ENCODE results near the gene KDM4E. TPM values are rescaled to one million over a fixed set of nuclear protein-coding genes. Genes with fewer than 3 reads are reported as not detected.
"Not testable (repeated sequence)": the region's sequence is repeated elsewhere in the genome, so short reads cannot be mapped to it uniquely, and the experiment has no call there.

KDM4E gene
- not detected for total RNA-seq

GRCh38 chr11:95024958-95025357 is at the start of gene KDM4E:
TSS of gene KDM4E (plus strand) at chr11:95025258. CDS start at chr11:95025558, 300 bp downstream.
- no peak for DNase-seq (ENCODE audit: low spot score)

DNA sequence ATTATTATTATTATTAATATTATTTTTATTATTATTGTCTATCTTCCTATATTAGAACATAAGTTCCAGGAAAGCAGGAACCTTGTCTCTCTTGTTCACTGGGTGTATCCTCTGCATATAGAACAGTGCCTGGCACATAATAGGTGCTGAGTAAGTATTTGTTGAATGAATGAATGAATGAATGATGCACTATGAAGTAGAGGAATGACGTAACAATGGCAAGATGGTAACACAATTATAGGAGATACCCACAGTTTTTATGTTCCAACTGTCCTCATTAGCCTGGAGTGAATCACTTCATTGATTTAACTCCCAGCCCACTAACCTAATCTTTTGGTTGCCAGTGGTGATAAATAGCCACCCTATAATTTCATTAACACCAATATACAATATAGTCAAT is 49.5 kb upstream of the KDM4E start:
- no peak for DNase-seq (ENCODE audit: low spot score)

DNA sequence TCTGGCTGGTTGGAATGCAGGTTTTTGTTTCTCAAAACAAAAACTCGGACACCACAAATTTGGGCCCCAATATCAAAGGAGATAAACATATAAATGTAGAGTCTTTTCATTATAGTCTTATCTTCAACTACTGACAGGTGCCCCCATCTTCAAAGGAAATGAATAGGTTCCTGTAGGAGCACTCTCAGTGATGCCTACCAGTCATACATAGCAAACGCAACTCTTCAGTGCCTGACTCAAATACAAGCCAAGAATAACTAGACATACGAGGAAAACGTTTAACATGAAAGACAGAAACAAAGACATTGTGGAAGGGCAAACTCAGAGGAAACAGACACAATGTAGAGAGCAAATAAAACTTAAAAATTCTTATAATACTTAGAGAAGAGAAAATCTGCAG is 37.7 kb upstream of the KDM4E start:
- no peak for DNase-seq (ENCODE audit: low spot score)

DNA sequence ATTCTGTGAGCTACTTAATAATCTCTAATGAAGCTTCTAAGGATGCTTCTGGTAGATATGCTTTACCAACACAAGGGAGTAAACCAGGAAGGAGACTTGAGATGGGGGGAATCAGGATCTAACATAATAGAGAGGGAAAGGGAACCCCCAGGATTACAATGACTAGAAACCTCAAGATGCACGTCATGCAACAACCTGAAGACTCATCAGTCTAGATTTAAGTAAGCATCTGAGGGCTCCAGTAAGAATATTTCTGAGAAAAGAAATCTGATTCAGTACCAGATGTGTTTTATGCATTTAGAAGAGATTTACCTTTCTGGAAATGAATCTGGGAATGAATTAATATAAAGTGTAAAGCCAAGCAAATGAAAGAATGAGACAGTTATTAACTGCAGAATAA is 36.3 kb upstream of the KDM4E start:
- no peak for DNase-seq (ENCODE audit: low spot score)

DNA sequence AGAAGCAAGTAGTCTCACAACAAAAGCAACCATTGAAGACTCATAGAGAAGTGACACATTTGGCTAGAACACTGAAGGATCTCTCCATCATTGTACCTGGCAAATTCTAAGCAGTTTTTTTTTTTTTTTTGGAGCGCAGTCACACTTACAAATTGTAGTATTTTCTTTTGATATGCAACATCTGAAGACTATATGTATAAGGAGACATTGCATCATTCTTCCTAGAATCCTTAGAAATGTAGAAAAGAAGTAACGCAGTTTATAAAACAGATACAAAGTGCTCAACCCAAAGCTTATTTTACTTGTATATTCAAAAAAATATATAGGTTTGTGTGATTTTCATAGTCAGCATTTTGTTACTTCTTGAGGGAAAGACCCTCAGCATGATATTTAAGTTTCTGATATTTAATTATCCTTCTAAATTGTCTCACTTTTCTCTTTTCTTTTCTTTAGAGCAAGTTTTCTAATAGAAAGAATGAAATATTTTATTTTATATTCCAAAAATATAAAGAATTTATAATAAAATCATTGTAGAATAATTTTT is 31.6 kb upstream of the KDM4E start:
- DNase-seq (ENCODE audit: low spot score): no peak

DNA sequence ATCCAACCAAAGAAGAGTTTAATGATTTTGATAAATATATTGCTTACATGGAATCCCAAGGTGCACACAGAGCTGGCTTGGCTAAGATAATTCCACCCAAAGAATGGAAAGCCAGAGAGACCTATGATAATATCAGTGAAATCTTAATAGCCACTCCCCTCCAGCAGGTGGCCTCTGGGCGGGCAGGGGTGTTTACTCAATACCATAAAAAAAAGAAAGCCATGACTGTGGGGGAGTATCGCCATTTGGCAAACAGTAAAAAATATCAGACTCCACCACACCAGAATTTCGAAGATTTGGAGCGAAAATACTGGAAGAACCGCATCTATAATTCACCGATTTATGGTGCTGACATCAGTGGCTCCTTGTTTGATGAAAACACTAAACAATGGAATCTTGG is 27.6 kb upstream of the KDM4E start:
- no peak for DNase-seq (ENCODE audit: low spot score)

- DNase-seq (ENCODE audit: low spot score): no peak
Observed at GRCh38 chr11:94998285-94998684, 26.8 kb upstream of the KDM4E start.

GRCh38 chr11:95003716-95004115 is 21.3 kb upstream of the KDM4E start:
- DNase-seq (ENCODE audit: low spot score): no peak

DNA sequence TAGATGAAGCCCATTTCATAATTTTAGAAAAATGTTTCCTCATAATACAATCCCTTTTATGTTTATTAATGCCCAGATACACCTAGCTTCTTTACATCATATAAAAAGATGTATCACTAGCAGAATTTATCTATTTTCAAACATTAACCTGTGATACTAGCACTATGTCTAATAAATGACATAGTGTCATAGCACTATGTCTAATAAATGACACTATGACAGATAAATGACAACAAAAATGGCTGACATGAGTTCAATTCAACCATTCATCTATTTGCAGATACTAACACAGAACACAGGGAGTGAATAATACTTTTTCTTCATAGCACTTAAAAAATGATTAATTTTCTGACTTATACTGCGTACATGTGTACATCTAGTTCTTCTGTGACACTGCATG is 19.4 kb upstream of the KDM4E start:
- no peak for DNase-seq (ENCODE audit: low spot score)

GRCh38 chr11:95011376-95011775 is 13.7 kb upstream of the KDM4E start:
- DNase-seq (ENCODE audit: low spot score): no peak

GRCh38 chr11:95014184-95014821 is 10.8 kb upstream of the KDM4E start:
- DNase-seq (ENCODE audit: low spot score): no peak

- DNase-seq (ENCODE audit: low spot score): no peak
Observed at GRCh38 chr11:95016139-95016538, 8.9 kb upstream of the KDM4E start.

DNA sequence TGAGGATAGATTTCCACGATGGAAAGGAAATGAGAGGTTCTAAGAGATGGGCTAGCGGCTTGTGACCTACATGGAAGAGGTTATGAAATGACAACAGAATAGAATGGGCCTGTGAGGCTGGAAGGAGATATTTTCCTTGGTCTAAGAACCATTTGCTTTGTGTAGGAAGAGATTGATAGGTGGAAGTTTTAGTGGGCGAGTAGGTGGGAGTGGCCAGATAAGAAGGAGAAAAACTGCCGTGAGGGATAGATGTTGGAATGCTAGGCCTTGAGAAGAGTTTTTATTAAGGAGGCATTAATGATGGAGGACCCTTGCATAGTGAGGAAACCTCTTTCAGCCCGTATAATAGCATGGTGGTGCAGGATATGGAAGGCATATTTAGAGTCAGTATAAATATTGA is 3.6 kb upstream of the KDM4E start:
- not testable (repeated sequence) for DNase-seq (ENCODE audit: low spot score)

DNA sequence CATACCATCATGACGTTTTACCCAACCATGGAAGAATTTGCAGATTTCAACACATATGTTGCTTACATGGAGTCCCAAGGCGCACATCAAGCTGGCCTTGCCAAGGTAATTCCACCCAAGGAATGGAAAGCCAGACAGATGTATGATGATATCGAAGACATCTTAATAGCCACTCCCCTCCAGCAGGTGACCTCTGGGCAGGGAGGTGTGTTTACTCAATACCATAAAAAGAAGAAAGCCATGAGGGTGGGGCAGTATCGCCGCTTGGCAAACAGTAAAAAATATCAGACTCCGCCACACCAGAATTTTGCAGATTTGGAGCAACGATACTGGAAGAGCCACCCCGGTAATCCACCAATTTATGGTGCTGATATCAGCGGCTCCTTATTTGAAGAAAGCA is 536 bp downstream of the KDM4E start:
- DNase-seq (ENCODE audit: low spot score): not testable (repeated sequence)

GRCh38 chr11:95028357-95028756 is 3.3 kb downstream of the KDM4E start:
- DNase-seq (ENCODE audit: low spot score): no peak

DNA sequence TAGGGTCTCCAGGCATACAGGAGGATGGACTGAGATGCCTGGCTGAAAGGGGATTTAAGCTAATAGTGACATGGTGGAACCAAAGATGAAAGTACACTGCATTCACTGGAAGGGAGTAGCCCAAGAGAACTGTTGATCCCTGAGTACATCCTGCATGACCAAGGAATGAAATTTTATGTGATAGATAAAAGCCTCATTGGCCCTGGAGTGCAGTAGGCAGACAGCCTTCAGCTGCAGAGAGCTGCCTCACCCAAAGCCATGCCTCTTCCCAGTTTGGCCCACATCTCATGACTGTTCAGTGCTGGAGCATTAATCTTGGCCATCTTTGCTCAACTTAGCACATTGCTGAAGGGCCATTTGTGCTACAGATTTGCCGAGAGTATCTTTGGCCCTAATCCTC is 8.0 kb downstream of the KDM4E start:
- DNase-seq (ENCODE audit: low spot score): no peak

DNA sequence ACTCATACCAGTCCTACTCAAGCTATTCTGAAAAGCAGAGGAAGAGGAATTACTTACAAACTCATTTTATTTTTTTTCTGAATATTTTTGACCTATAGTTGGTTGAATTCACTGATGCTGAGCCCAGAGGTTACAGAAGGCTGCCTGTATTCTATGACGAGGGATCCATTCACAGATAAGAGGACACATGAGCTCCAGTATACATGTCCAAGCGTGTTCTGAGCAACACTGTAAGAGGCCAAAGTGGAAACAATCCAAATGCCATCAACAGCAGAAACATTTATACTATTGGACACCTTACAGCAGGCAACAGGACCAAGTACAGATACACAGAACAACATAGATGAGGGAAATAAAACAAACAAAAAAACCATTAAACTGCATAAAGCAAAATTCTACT is 10.3 kb downstream of the KDM4E start:
- DNase-seq (ENCODE audit: low spot score): no peak

- DNase-seq (ENCODE audit: low spot score): not testable (repeated sequence)
Observed at GRCh38 chr11:95037356-95038035, 12.4 kb downstream of the KDM4E start.

DNA sequence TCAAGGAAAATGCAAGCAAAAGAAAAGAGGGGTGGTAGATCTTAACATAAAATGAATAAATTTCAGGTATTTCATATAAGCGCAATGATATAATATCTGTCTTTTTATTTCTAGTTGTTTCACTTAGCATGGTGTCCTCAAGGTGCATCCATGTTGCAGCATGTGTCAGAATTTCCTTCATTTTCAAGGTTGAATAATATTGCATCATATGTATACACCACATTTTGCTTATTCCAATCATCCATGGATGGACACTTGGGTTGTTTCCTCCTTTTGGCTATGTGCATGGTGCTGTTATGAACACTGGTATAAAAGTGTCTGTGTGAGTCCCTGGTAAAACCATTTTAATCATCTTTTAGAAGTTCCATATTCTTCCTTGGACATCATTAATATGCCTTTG is 17.2 kb downstream of the KDM4E start:
- no peak for DNase-seq (ENCODE audit: low spot score)

DNA sequence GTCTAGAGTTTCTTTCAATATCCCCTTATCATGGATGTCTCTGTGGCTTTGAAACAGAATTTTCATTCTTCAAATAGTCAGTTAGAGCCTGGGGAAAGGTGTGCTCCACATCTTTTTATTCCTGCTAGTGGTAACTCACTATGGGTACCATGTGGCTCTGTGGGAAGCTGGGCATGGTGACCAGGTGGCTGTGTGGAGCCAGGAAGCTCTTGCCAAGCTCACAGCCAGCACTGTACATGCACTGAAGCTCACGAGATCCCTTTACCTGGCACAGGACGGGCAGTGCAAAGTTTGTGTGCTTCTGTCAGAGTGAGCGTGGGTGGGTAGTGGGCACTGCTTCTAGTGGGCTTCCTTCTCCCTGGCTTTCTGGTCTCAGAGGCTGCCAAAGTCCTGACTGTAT is 17.8 kb downstream of the KDM4E start:
- no peak for DNase-seq (ENCODE audit: low spot score)

DNA sequence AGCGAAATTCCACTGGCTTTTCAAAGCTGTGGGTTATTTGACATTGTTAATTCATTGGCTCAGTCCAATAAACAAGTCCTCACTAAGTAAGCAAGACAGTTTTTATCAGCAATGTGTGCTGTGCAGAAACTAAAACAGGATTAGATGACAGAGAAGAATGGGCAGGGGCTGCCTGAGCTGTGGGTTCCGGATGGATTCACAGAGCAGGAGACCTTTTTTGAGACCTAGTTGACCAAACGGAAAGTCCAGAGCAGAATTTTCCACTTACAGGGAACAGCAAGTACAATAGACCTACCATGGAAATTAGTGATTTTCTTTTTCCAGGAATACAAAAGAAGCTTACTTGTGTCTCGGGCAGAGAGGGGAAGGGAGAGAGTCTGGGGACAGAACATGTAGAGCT is 19.0 kb downstream of the KDM4E start:
- DNase-seq (ENCODE audit: low spot score): no peak

DNA sequence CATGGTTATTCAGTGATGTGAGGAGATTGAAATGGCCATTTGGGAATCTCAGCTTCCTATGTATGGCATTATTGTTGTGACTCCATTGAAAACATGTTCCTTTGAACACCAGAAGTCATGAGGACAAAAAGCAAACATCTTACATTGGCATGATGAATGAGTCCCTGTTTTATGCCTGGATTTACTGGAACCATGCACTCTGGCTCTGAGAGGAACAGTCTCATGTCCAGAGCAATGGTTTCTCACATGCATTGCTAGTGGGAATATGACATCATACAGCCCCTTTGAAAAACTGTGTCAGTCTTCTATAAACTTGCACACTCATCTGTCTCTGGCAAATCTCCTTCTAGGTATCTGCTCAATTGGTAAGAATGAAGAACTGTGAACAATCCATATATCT is 20.8 kb downstream of the KDM4E start:
- DNase-seq (ENCODE audit: low spot score): no peak

DNA sequence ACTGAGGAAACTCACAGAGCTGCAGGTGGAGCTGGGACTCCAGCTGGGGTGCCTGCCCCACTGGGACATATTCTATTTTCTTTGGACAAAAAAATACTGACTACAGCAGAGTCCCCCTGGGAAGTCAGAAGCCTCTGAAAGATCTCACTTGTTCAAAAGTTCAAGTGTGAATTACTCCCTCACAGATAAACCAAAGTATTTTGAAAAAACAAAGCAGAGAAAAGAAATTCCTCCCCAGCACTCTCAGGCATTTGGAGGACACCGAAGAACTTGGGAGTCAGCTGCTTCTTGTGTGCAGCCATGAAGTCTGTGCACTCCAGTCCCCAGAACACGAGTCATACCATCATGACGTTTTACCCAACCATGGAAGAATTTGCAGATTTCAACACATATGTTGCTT is 24.1 kb downstream of the KDM4E start, which contains the start of gene KDM4F:
KDM4F (plus strand) TSS at position 301 of the 400 bp plus-strand sequence.
- not testable (repeated sequence) for DNase-seq (ENCODE audit: low spot score)

Data from ureter (tissue), 1 donor.